Renal cortex interstitium (tissue), 11 donors: Measurements from ENCODE around the gene TSHZ2. TPM values are rescaled to one million over a fixed set of nuclear protein-coding genes. Genes with fewer than 3 reads are reported as not detected.
"Not testable (repeated sequence)": the region's sequence is repeated elsewhere in the genome, so short reads cannot be mapped to it uniquely, and the experiment has no call there.

Experiments
- DNase-seq, 11 donors: peaks; one replicate each; pipeline ENCODE4 v3.0.0-alpha.2; 2013; ENCODE audit warnings: low read depth in 9 of 11, low spot score in 4 of 11; ENCODE audit errors: extremely low read depth in 1 of 11
- polyA plus RNA-seq, 3 donors: library from polyadenylated mRNA; unstranded; fragments of 120-200 nt; gene quantifications; one replicate each; pipeline ENCODE4 v1.2.1, GENCODE V29; 2013; ENCODE audit not compliant: insufficient read length in 3 of 3

TSHZ2 gene
- polyA plus RNA-seq, 3 donors, result 12.8 to 15.9 (median 13.3) TPM

GRCh38 chr20:53389516-53390300 lies 417.6 kb downstream of the TSHZ2 start:
- DNase-seq, result no peak

- no peak for DNase-seq
These were observed 418.6 kb downstream of the TSHZ2 start for GRCh38 chr20:53390770-53391169.

GRCh38 chr20:53394433-53394832 lies 422.3 kb downstream of the TSHZ2 start:
- DNase-seq, result no peak

GRCh38 chr20:53395188-53395923 lies 423.2 kb downstream of the TSHZ2 start:
- no peak for DNase-seq

GRCh38 chr20:53399083-53399482 lies 426.9 kb downstream of the TSHZ2 start:
- DNase-seq, result no peak

- DNase-seq, result no peak
These were observed 427.6 kb downstream of the TSHZ2 start for GRCh38 chr20:53399592-53400335.

- no peak for DNase-seq
These were observed 430.3 kb downstream of the TSHZ2 start for GRCh38 chr20:53402233-53403005.

GRCh38 chr20:53403029-53403428 lies 430.9 kb downstream of the TSHZ2 start:
- DNase-seq, result no peak

GRCh38 chr20:53405139-53405538 lies 433.0 kb downstream of the TSHZ2 start:
- DNase-seq, result no peak

GRCh38 chr20:53406580-53406979 lies 434.4 kb downstream of the TSHZ2 start:
- no peak for DNase-seq

- peak in 1 of 11 donors; percentile 46 for DNase-seq
These were observed 436.7 kb downstream of the TSHZ2 start for GRCh38 chr20:53408691-53409446.

GRCh38 chr20:53409447-53409717 lies 437.2 kb downstream of the TSHZ2 start:
- DNase-seq, result no peak

- no peak for DNase-seq
These were observed 439.0 kb downstream of the TSHZ2 start for GRCh38 chr20:53411129-53411528.

- no peak for DNase-seq
These were observed 439.7 kb downstream of the TSHZ2 start for GRCh38 chr20:53411891-53412290.

GRCh38 chr20:53412577-53413185 lies 440.5 kb downstream of the TSHZ2 start:
- peak in 2 of 11 donors; percentile 19 to 24 for DNase-seq

- DNase-seq, result peak in 7 of 11 donors; percentile 41 to 59 (median 49)
These were observed 441.1 kb downstream of the TSHZ2 start for GRCh38 chr20:53413186-53413631.

GRCh38 chr20:53413845-53414244 lies 441.7 kb downstream of the TSHZ2 start:
- not testable (repeated sequence) for DNase-seq
